Mammary epithelial cell (primary cell): ENCODE results near the gene BEND6.

Source experiments
- EZH2 ChIP-seq: IDR thresholded peaks from 2 replicates; pipeline ENCODE4 v1.6.1; 2012; ENCODE audit warnings: low read length, inconsistent platforms, borderline replicate concordance
- TF ChIP-seq, protein P1 (sequence below), 2 donors: IDR thresholded peaks in 1 of 2; conservative IDR thresholded peaks in 1 of 2; 2 replicates each; pipeline ENCODE4 v1.5.1; 2011 to 2012; ENCODE audit warnings: inconsistent platforms in 2 of 2, low read length in 2 of 2, mild to moderate bottlenecking in 2 of 2, control low read depth in 1 of 2, low read depth in 1 of 2; ENCODE audit not compliant: insufficient read depth in 1 of 2; ENCODE audit errors: extremely low read depth in 1 of 2

DNA sequence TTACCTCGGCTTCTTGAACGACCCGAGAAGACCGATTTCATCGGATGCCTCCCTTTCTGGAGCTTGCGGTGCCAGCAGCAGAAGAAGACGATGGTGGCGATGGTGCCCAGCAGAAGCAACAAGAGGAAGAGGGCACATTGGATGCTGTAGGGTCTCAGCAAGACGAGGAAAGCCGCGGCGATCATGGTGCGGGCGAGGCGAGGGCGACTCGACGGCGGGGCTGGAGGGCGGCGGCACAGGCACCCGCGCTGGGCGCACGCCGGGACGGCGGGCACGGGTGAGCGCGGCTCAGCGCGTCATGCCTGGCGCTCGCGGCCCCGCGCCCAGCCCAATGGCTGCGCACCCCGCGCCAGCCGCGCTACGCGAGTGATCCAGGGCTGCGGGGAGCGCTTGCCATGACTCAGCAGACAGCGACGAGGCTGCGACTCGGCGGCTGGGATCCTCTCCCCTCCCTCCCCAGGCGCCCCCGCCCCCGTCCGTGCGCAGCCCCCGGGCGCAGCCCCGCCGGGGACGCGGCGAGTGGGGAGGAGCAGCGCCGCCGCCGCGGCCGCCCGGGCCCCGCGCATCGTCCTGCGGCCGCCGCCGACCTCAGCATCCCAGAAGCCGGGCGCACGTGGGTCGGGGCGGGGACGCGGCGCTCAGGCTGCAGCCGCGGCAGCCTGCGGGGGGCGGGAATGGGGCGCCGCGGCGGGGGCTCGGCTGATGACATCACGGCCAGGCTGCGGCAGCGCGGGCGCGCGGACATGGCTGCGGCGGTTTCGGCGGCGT, at the start of gene BEND6:
- no peak for TF ChIP-seq EZH2
- TF ChIP-seq, protein P1, sequence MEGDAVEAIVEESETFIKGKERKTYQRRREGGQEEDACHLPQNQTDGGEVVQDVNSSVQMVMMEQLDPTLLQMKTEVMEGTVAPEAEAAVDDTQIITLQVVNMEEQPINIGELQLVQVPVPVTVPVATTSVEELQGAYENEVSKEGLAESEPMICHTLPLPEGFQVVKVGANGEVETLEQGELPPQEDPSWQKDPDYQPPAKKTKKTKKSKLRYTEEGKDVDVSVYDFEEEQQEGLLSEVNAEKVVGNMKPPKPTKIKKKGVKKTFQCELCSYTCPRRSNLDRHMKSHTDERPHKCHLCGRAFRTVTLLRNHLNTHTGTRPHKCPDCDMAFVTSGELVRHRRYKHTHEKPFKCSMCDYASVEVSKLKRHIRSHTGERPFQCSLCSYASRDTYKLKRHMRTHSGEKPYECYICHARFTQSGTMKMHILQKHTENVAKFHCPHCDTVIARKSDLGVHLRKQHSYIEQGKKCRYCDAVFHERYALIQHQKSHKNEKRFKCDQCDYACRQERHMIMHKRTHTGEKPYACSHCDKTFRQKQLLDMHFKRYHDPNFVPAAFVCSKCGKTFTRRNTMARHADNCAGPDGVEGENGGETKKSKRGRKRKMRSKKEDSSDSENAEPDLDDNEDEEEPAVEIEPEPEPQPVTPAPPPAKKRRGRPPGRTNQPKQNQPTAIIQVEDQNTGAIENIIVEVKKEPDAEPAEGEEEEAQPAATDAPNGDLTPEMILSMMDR (conservative IDR thresholded peaks at IDR 0.05 in 1 of 2, IDR thresholded peaks at IDR 0.05 in 1 of 2; ENCODE audit: extremely low read depth in 1 of 2, insufficient read depth in 1 of 2, low read depth in 1 of 2, low read length in 2 of 2), result no peak
